GM21786 (cell line): Measurements from ENCODE around the gene LCN2.
"Not testable (repeated sequence)": the region's sequence is repeated elsewhere in the genome, so short reads cannot be mapped to it uniquely, and the experiment has no call there.

Experiments used
- ATAC-seq: cut with Tn5 transposase; IDR thresholded peaks from one replicate; pipeline ENCODE4 v1.9.1; 2021; ENCODE audit not compliant: unreplicated experiment

The LCN2 gene

DNA sequence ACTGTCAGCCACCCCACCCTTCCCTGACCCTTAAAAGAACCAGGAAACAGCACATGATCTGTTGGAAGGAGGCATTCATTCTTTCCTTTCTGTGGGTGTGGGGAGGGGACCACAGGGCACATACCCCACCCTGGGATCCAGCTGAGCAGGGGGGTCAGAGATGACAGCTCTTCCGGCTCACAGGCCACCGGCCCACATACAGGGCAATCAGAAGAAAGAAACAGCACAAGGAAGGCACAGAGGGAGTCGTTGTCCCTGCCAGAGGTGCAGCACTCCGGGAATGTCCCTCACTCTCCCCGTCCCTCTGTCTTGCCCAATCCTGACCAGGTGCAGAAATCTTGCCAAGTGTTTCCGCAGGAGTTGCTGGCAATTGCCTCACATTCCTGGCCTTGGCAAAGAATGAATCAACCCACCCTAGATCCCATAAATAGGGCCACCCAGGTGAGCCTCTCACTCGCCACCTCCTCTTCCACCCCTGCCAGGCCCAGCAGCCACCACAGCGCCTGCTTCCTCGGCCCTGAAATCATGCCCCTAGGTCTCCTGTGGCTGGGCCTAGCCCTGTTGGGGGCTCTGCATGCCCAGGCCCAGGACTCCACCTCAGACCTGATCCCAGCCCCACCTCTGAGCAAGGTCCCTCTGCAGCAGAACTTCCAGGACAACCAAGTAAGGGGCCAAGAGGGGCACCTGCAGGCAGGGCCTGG, at the start of gene LCN2:
Gene LCN2, plus strand, starts transcription at position 453 of the 701 bp plus-strand sequence. Its CDS starts 73 bp downstream, at position 526.
- no peak for ATAC-seq

DNA sequence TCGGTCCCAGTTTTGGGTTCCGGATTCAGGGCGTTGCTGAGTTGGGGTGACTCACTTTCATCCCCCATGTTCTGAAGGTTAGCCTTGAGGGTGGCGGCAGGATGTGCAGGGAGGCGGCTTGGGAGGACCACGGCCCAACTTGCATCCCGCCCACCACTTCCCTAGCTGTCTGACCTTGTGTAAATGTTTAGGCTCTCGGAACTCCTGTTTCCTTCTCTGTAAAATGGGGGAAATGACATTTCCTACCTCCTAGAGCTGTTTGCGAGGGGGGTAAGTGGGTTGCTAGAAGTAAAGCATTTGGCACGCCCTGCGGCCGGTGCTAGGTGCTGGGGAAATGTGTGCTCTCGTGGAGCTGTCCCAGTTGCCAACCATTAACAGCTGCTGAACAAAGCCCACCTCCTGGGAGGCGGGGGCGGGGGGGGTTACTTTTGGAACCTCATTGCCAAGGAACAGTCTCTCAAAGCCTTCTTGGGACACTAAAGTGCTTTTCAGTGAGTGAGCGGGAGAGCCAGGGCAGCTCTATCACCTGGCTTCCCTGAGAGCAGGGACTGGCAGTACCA, 49.2 kb upstream of the LCN2 start:
- no peak for ATAC-seq

DNA sequence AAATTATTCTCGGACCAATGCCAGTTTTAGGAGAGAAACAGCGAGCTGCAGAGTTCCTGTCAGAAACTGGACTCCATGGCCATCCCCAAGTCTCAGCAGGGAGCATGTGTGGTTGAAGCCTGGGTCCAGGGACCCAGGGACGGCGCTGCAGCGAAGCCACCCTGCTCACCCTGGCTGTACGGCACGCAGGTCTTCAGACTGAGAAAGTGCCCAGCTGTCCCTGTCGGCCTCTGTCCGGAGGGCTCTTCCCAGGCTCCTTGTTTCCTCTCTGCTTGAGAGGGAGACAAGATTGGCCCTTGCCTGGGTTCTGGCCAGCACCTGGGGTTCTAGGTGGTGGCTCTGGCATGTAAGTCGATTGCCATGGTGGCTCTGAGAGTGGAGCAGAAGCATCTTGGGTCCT, 48.7 kb upstream of the LCN2 start:
- ATAC-seq, result no peak

DNA sequence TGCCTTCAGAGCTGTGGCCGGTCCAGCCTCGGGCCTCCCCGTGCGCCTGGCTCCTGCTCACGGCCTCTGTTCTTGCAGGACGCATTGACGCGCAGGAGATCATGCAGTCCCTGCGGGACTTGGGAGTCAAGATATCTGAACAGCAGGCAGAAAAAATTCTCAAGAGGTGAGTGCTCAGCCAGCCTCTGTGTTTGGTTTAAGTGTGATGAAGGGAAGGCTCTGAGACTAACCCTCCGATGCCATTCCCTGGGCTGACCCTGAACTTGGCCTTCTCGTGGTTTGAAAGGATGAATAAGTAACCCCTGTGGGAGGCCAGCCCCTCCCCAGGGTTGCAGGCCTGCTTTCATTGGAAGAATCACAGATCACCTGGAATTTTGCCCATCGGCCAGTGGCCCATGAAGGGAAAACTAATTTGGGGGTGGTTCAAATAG, 48.0 kb upstream of the LCN2 start:
- ATAC-seq, result no peak

DNA sequence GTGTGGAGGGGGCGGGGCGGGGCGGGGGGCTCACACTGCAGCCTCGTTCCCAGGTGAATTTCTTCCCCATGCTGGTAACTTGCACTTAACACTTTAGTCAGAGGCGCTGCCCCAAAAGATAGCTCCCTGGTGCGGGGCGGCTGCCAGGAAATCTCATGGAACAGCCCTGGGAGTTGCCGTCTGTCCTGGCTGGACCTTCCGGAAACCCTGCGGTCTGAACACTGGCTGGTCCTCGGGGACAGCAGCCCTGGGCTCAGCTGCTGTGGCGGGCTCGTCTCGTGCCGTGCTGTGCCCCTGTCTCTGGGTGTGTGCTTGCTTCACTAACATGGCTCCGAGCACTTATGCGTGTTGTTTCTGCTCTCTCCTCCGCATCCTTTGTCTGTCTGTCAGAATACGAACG, 47.6 kb upstream of the LCN2 start:
- ATAC-seq, result no peak

DNA sequence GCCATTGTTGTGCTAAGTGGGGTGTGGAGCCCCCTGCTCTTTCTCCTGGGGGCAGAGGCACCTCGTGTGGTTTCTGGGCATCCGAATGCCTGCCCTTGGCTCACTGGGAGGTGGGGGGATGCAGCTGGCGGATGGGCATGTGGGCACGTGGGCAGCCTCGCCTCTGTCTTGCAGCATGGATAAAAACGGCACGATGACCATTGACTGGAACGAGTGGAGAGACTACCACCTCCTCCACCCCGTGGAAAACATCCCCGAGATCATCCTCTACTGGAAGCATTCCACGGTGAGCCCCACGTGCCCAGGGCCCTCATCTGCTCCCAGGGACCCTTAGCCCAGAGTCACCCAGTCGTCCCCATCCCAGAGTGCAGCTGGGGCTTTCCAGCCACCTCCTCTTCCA, 47.1 kb upstream of the LCN2 start:
- no peak for ATAC-seq

DNA sequence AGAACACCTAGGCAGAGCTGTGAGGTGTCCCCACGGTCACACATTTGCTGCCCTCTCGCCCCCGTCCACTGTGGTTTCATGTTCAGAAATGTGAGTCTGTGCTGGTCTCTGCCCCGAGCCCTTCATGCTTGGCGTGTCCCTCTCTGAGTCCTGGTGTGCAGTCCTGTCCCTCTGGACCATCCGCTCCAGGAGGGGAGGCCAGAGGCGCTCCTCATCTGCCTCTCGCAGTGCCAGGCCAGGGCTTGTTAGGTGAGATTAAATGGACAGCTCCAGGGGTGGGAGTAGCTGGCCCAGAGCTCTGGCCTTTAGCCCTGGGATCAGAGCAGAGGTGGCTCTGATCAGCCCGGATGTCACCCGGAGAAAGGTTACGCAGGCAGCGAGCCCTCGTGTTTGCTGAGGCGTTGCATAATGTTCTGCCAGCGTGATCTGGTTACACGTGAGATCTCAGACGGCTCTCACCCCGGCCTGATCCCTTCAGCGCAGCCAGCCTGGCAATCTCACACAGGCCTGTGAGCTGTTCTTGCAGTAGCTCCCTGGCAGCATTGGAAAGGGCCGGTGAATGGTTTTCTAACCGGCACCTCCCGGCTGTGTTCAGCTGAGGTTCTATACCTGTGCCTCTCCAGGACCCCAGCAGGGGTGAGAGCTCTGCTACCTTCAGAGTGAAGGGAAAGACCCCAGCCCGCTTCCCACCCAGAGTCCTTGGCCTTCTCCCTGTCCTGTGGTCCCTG, 46.2 kb upstream of the LCN2 start:
- ATAC-seq, result no peak

DNA sequence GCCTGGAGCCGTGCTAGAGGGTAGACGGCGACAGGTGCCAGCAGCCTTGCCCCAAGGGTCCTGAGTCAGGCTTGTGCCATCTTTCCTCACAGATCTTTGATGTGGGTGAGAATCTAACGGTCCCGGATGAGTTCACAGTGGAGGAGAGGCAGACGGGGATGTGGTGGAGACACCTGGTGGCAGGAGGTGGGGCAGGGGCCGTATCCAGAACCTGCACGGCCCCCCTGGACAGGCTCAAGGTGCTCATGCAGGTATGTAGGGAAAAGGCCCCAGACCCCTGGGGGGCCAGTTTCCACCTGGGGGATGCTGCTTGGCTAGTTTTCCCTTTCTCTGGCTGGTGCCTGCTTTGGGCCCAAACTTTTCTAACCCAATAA, 45.7 kb upstream of the LCN2 start:
- ATAC-seq, result no peak

DNA sequence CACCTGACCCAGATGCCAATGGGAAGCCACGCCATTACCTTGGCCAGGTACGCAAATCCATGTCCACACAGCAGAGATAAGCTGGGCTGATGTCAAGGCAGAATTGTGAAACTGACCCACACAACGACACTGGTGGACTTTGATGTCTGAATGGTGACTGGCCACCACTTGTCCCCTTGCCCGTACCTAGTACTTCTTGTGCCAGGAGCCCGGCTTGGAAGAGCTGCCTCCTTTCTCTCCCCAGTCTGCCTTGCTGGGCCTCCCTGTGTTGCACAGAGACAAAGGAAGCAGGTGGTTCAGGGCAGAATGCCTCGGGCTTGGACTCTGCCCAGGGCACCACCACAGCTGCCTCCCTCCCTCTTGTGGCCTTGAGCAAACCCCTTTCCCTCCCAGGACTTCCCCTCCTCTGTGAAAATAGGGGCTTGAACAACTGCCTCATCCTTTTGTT, 45.1 kb upstream of the LCN2 start:
- ATAC-seq, result no peak

DNA sequence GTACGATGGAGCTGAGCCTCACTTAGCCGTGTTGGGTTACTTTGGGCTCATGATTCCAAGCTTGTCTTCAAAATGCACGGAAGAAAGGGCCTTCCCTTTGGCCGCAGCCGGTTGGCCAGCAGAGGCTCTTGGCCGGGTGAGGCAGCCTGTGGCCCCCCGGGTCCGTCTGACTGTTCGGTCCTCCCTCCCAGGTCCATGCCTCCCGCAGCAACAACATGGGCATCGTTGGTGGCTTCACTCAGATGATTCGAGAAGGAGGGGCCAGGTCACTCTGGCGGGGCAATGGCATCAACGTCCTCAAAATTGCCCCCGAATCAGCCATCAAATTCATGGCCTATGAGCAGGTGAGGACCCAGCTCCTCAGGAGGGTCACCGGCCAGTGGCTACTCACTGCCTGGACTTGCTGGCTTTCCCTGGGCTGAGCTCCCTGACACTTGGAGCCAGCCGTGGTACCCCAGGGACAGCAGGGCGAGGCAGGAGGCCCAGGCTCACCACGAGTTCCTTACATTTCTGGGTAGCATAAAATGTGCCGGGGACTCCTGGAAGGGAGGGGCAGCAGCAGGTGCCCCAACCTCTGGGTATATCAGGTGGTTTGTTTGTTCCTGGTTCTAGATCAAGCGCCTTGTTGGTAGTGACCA, 43.6 kb upstream of the LCN2 start:
- ATAC-seq, result no peak

DNA sequence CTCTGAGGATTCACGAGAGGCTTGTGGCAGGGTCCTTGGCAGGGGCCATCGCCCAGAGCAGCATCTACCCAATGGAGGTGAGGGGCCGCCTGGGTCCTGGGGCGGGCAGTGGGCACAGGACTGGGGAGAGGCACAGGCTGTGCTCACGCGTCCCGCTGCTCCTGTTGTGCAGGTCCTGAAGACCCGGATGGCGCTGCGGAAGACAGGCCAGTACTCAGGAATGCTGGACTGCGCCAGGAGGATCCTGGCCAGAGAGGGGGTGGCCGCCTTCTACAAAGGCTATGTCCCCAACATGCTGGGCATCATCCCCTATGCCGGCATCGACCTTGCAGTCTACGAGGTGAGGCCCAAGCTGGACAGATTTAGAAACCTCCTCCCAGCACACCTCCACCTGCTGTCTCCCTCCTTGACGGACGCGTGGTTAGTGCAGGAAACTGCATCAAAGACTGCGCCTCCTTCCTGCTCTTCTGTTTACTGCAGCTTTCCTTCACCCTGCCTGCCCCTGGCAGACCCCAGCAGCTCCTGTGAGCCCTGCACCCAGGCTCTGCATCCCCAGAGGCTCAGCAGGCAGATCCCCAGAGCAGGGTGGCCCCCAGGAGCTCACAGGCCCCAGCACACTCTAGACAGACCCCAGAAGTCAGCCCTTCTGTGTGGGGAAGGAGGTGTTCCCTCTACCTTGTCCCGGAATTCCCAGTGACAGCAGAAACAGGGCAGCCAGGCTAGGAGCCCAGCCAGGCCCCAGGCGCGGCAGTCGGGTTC, 42.9 kb upstream of the LCN2 start:
- no peak for ATAC-seq

DNA sequence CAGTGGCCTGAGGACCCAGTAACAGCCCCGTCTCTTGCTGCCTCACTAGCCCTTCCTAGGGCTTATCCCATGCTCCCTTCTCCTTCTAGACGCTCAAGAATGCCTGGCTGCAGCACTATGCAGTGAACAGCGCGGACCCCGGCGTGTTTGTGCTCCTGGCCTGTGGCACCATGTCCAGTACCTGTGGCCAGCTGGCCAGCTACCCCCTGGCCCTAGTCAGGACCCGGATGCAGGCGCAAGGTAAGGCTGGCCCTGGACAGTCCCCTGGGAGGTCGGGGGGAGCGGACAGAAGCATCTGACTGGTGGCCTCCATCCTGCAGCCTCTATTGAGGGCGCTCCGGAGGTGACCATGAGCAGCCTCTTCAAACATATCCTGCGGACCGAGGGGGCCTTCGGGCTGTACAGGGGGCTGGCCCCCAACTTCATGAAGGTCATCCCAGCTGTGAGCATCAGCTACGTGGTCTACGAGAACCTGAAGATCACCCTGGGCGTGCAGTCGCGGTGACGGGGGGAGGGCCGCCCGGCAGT, 42.2 kb upstream of the LCN2 start:
- ATAC-seq, result no peak

DNA sequence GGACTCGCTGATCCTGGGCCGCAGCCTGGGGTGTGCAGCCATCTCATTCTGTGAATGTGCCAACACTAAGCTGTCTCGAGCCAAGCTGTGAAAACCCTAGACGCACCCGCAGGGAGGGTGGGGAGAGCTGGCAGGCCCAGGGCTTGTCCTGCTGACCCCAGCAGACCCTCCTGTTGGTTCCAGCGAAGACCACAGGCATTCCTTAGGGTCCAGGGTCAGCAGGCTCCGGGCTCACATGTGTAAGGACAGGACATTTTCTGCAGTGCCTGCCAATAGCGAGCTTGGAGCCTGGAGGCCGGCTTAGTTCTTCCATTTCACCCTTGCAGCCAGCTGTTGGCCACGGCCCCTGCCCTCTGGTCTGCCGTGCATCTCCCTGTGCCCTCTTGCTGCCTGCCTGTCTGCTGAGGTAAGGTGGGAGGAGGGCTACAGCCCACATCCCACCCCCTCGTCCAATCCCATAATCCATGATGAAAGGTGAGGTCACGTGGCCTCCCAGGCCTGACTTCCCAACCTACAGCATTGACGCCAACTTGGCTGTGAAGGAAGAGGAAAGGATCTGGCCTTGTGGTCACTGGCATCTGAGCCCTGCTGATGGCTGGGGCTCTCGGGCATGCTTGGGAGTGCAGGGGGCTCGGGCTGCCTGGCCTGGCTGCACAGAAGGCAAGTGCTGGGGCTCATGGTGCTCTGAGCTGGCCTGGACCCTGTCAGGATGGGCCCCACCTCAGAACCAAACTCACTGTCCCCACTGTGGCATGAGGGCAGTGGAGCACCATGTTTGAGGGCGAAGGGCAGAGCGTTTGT, 41.6 kb upstream of the LCN2 start:
- ATAC-seq, result no peak

DNA sequence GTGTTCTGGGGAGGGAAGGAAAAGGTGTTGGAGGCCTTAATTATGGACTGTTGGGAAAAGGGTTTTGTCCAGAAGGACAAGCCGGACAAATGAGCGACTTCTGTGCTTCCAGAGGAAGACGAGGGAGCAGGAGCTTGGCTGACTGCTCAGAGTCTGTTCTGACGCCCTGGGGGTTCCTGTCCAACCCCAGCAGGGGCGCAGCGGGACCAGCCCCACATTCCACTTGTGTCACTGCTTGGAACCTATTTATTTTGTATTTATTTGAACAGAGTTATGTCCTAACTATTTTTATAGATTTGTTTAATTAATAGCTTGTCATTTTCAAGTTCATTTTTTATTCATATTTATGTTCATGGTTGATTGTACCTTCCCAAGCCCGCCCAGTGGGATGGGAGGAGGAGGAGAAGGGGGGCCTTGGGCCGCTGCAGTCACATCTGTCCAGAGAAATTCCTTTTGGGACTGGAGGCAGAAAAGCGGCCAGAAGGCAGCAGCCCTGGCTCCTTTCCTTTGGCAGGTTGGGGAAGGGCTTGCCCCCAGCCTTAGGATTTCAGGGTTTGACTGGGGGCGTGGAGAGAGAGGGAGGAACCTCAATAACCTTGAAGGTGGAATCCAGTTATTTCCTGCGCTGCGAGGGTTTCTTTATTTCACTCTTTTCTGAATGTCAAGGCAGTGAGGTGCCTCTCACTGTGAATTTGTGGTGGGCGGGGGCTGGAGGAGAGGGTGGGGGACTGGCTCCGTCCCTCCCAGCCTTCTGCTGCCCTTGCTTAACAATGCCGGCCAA, 40.8 kb upstream of the LCN2 start:
- ATAC-seq, result no peak

DNA sequence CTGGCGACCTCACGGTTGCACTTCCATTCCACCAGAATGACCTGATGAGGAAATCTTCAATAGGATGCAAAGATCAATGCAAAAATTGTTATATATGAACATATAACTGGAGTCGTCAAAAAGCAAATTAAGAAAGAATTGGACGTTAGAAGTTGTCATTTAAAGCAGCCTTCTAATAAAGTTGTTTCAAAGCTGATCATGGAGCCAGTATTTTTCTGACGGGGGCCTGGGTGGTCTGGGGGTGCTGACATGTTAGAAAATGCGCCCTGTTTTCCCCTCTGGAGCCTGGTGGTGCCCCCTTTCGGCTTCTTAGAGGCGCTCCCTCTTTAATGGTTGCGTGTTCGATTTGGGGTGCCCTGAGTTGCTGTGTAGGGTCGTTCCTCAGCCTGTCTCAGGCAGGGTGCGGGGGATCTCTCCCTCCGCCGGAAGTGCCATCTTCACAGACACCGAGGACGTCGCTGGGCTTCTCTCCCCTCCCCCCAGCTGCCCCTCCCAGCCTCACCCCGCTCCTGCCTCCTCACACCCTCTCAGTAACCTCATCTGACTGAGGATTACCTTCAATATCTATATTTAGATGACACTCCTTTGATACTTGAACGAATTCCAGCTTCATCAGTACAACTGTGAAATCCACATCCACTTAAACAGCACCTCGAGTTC, 40.1 kb upstream of the LCN2 start:
- ATAC-seq, result no peak

DNA sequence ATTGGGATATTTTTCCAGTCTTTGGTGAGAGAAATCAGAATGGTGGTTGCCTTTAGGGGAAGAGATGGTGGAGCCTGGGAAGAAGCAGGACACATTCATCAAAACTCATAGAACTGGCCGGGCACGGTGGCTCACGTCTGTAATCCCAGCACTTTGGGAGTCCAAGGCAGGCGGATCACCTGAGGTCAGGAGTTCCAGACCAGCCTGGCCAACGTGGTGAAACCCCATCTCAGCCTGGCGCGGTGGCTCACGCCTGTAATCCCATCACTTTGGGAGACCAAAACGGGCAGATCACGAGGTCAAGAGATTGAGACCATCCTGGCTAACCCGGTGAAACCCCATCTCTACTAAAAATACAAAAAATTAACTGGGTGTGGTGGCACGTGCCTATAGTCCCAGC, 37.5 kb upstream of the LCN2 start:
- ATAC-seq, result not testable (repeated sequence)

DNA sequence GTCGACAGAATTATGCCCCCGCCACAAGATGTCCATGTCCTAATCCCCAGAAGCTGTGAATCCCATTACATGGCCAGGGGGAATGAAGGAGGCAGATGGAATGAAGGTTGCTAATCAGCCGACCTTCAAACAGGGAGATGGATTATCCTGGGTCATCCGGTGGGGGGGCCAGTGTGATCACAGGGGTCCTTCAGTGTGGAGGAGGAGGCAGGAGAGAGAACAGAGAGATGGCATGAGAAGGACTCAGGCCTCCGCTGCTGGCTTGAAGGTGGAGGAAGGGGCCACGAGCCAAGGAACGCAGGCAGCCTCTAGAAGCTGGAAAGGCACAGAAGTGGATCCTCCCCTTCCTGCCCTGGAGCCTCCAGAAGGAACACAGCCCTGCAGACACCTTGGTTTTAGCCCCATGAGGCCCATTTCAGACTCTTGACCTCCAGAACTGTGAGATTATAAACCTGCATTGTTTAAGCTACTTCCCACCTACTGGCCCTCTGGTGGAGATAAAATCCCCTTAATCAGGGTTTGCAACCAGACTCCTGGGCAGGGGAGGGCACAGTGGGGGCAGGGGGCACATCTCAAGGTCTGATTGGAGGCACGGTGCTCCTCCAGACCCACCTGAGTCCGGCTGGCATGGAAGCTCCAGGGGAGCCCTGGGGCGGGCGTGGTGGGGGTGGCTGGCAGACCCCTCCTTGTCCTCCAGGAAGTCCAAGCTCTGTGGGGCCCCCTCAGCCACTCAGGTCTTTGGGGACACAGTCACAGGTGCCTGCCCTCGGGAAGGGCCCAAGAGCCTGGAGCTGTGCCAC, 35.5 kb upstream of the LCN2 start:
- no peak for ATAC-seq
